Mammary epithelial cell (primary cell): ENCODE measurements around the gene VAPA.

ENCODE experiments used
- EZH2 ChIP-seq: IDR thresholded peaks from 2 replicates; pipeline ENCODE4 v1.6.1; 2012; ENCODE audit warnings: low read length, inconsistent platforms, borderline replicate concordance
- TF ChIP-seq, protein P1 (sequence below), 2 donors: IDR thresholded peaks in 1 of 2; conservative IDR thresholded peaks in 1 of 2; 2 replicates each; pipeline ENCODE4 v1.5.1; 2011 to 2012; ENCODE audit warnings: inconsistent platforms in 2 of 2, low read length in 2 of 2, mild to moderate bottlenecking in 2 of 2, control low read depth in 1 of 2, low read depth in 1 of 2; ENCODE audit not compliant: insufficient read depth in 1 of 2; ENCODE audit errors: extremely low read depth in 1 of 2

DNA sequence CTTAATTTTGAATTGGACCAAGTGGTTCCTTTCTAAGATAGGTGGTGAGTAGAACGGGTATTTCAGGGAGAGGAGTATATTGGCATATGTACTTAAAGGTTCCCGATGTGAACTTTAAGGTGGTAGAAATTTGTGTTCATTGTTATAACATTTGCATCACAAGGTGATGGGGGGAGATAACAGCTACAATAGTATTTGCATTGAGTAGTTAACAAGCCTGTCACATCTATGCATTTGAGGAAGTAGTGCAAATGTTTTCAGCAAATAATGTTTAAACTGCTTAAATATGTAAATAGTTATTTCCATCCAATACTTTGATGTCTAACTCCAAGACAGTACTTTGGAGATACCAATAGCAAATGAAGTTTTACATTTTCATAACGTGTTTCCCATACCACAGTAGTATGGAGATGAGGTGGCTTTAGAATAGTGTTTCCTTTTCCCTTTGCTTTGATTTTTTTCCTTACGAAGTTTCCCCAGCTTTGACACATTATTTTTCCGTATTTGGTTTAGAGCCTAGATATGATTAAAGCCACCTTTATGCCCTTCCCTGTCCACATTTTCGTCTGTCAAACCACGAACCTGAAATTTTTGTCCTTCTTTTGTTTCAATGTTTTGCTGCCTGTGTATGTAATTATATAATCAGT is 46.6 kb downstream of the VAPA start:
- TF ChIP-seq, protein P1, sequence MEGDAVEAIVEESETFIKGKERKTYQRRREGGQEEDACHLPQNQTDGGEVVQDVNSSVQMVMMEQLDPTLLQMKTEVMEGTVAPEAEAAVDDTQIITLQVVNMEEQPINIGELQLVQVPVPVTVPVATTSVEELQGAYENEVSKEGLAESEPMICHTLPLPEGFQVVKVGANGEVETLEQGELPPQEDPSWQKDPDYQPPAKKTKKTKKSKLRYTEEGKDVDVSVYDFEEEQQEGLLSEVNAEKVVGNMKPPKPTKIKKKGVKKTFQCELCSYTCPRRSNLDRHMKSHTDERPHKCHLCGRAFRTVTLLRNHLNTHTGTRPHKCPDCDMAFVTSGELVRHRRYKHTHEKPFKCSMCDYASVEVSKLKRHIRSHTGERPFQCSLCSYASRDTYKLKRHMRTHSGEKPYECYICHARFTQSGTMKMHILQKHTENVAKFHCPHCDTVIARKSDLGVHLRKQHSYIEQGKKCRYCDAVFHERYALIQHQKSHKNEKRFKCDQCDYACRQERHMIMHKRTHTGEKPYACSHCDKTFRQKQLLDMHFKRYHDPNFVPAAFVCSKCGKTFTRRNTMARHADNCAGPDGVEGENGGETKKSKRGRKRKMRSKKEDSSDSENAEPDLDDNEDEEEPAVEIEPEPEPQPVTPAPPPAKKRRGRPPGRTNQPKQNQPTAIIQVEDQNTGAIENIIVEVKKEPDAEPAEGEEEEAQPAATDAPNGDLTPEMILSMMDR (conservative IDR thresholded peaks at IDR 0.05 in 1 of 2, IDR thresholded peaks at IDR 0.05 in 1 of 2; ENCODE audit: extremely low read depth in 1 of 2, insufficient read depth in 1 of 2, low read depth in 1 of 2, low read length in 2 of 2): no peak
- TF ChIP-seq EZH2: no peak
